ENCODE measurements around the gene TENM3. TPM values are rescaled to one million over a fixed set of nuclear protein-coding genes. Genes with fewer than 3 reads are reported as not detected.

TENM3 gene
- total RNA-seq, 1 donor from 2014 or later, result not detected

DNA sequence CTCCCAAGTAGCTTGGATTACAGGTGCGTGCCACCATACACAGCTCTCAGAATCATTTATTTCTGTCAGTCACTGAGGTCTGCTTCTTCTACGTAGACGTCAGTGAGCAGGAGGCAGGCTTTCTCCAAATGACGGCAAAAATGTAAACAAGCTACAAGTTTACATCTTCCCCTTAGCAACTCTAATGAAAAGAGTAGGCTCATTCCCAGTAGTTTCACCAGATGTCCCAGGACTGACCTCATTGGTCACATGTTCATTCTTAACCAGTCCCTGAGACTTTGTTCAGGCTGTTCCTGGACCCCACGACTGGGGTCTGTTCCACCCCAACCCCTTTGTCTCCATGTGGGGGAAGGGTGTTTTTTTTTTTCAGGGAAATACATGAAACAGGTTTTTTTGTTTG is 67.1 kb downstream of the TENM3 start:
- no peak overlapping the region for H3K4me3 Mint-ChIP-seq
- TF ChIP-seq CTCF (IDR thresholded peaks at IDR 0.05), result no peak
- H3K27me3 Mint-ChIP-seq, result no peaks in the 10 kb centered on the region
- no peaks in the 10 kb centered on the region for H3K4me1 Mint-ChIP-seq
- ATAC-seq (ENCODE audit: low read depth) (no peak), DNase-seq (no peak)
- peaks cover 9% of the 10 kb centered on the region for H3K9me3 Mint-ChIP-seq
- ChIA-PET POLR2A (no interaction called here), CTCF (no interaction called here)
- no peak overlapping the region for H3K27ac Mint-ChIP-seq
- intact Hi-C loops (cut with micrococcal nuclease), result no loop called here
- H3K36me3 Mint-ChIP-seq (ENCODE audit: low read depth), result no peaks in the 10 kb centered on the region

GRCh38 chr4:182310962-182311361 is 67.8 kb downstream of the TENM3 start:
- Mint-ChIP-seq H3K27ac (no peak overlapping the region), H3K4me1 (no peaks in the 10 kb centered on the region), H3K9me3 (peaks cover 15% of the 10 kb centered on the region), H3K4me3 (no peak overlapping the region), H3K36me3 (ENCODE audit: low read depth) (no peaks in the 10 kb centered on the region), H3K27me3 (no peaks in the 10 kb centered on the region)
- intact Hi-C loops (cut with micrococcal nuclease), result no loop called here
- ChIA-PET POLR2A (no interaction called here), CTCF (no interaction called here)
- no peak for TF ChIP-seq CTCF (IDR thresholded peaks at IDR 0.05)
- ATAC-seq (ENCODE audit: low read depth) (no peak), DNase-seq (no peak)

DNA sequence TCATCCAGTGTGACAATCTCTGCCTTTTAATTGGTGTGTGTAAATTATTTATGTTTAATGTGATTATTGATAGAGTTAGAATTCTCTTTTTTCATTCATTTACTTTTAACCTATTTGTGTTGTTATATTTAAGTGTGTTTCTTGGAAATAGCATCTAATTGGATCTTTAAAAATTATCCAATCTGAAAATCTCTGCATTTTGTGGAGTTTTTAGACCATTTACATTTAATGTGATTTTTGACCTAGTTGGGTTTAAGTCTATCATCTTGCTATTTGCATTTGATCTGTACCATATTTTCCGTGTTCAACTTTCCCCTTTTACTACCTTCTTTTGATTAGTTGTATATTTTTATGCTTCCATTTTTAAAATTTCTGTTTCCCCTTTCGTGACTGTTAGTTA is 71.3 kb downstream of the TENM3 start:
- TF ChIP-seq CTCF (IDR thresholded peaks at IDR 0.05), result no peak
- ChIA-PET CTCF (no interaction called here), POLR2A (no interaction called here)
- Mint-ChIP-seq H3K9me3 (peaks cover 15% of the 10 kb centered on the region), H3K27me3 (no peaks in the 10 kb centered on the region), H3K27ac (no peak overlapping the region), H3K4me1 (no peaks in the 10 kb centered on the region), H3K36me3 (ENCODE audit: low read depth) (no peaks in the 10 kb centered on the region), H3K4me3 (no peak overlapping the region)
- intact Hi-C loops (cut with micrococcal nuclease), result no loop called here
- DNase-seq (no peak), ATAC-seq (ENCODE audit: low read depth) (no peak)

DNA sequence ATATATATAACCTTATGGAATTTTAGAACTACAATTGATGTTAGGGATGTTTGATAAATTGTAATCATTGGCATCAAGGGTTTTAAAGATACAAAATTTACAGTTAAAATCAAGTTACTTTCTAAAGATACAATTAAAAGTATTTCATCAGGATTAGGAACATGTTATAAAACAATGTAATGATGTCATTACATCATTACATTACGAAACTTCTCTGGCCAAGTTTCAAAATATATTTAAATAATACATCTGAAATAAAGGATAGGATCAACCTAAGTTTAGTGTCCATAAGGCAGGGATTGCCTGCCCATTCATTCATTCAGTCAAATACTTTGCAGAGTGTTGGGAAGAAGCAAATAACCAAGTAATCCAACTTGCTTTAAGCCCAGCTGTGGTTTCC is 75.1 kb downstream of the TENM3 start:
- Mint-ChIP-seq H3K4me3 (no peak overlapping the region), H3K4me1 (no peaks in the 10 kb centered on the region)

GRCh38 chr4:182320092-182320491 is 76.9 kb downstream of the TENM3 start:
- ATAC-seq (ENCODE audit: low read depth), result no peak
- no peaks in the 10 kb centered on the region for H3K4me1 Mint-ChIP-seq
- H3K36me3 Mint-ChIP-seq (ENCODE audit: low read depth), result no peaks in the 10 kb centered on the region
- peaks cover 6% of the 10 kb centered on the region for H3K9me3 Mint-ChIP-seq
- H3K27me3 Mint-ChIP-seq, result no peaks in the 10 kb centered on the region
- intact Hi-C loops (cut with micrococcal nuclease), result no loop called here
- H3K27ac Mint-ChIP-seq, result no peak overlapping the region
- no peak overlapping the region for H3K4me3 Mint-ChIP-seq
- DNase-seq, result no peak
- TF ChIP-seq CTCF (IDR thresholded peaks at IDR 0.05), result no peak
- POLR2A ChIA-PET, result no interaction called here
- CTCF ChIA-PET, result no interaction called here

More for the DNA sequence above, 75.1 kb downstream of the TENM3 start:
- H3K27me3 Mint-ChIP-seq, result no peaks in the 10 kb centered on the region
- H3K9me3 Mint-ChIP-seq, result peaks cover 15% of the 10 kb centered on the region
- intact Hi-C loops (cut with micrococcal nuclease), result no loop called here
- no peak overlapping the region for H3K27ac Mint-ChIP-seq
- DNase-seq (no peak), ATAC-seq (ENCODE audit: low read depth) (no peak)
- ChIA-PET CTCF (interaction anchor here (1.3 kb wide), 1 partner anchor 11 kb away, joined by 3 read pairs; no protein-coding TSS in a partner anchor), POLR2A (no interaction called here)
- no peak for TF ChIP-seq CTCF (IDR thresholded peaks at IDR 0.05)
- no peaks in the 10 kb centered on the region for H3K36me3 Mint-ChIP-seq (ENCODE audit: low read depth)
